Calu3 (cell line): ENCODE measurements around the gene LIF. TPM values are rescaled to one million over a fixed set of nuclear protein-coding genes. Genes with fewer than 3 reads are reported as not detected.

Experiments
- BruUV-seq: library from RNA; stranded (reverse); fragments of 400-500 nt; replicated peaks from 2 replicates; lab custom pipeline; 2021; lab: Mats Ljungman, UMichigan
- CTCF ChIA-PET: fragments of 300-600 bp; sonication (Branson Sonifier 250); formaldehyde crosslinking; loops from one replicate; lab custom pipeline; 2022; ENCODE audit warnings: antibody characterized with exemption; lab: Charles Lee
- DNase-seq: peaks from one replicate; pipeline ENCODE4 v3.0.0; 2022
- H3K27ac Mint-ChIP-seq: one replicate; pipeline ENCODE4 v1.8.0; 2022; ENCODE audit warnings: mixed read lengths; ENCODE audit not compliant: unreplicated experiment
- H3K27me3 Mint-ChIP-seq: one replicate; pipeline ENCODE4 v1.8.0; 2022; ENCODE audit warnings: mixed read lengths; ENCODE audit not compliant: unreplicated experiment
- H3K36me3 Mint-ChIP-seq: one replicate; pipeline ENCODE4 v1.8.0; 2022; ENCODE audit warnings: mild to moderate bottlenecking, moderate library complexity, mixed read lengths; ENCODE audit not compliant: insufficient read depth, unreplicated experiment
- H3K4me1 Mint-ChIP-seq: one replicate; pipeline ENCODE4 v1.8.0; 2022; ENCODE audit warnings: mild to moderate bottlenecking, low read depth, mixed read lengths; ENCODE audit not compliant: unreplicated experiment
- H3K4me3 Mint-ChIP-seq: one replicate; pipeline ENCODE4 v1.8.0; 2022; ENCODE audit warnings: mild to moderate bottlenecking, low read depth, moderate library complexity, mixed read lengths; ENCODE audit not compliant: unreplicated experiment
- H3K9me3 Mint-ChIP-seq: one replicate; pipeline ENCODE4 v1.8.0; 2022; ENCODE audit warnings: low read depth, mixed read lengths; ENCODE audit not compliant: unreplicated experiment
- intact Hi-C: fragments of 100-400 bp; cut with micrococcal nuclease; formaldehyde crosslinking; loops from one replicate; pipeline ENCODE4 v1.10.0; 2022; ENCODE audit not compliant: unreplicated experiment
- total RNA-seq: library from RNA; stranded (reverse); gene quantifications from 2 replicates; pipeline ENCODE4 v1.2.3, GENCODE V29; 2022
- TF ChIP-seq, protein P1 (sequence below): fragments of 200-600 bp; IDR thresholded peaks from one replicate; pipeline ENCODE4 v1.8.0; 2022; ENCODE audit warnings: antibody characterized with exemption; ENCODE audit not compliant: unreplicated experiment

LIF gene
- total RNA-seq, 1 experiment from 2014 or later = 260 TPM

- CTCF ChIA-PET = no interaction called here
- DNase-seq = no peak
- no TSS peak for BruUV-seq
- intact Hi-C loops = no loop called here
- peaks cover 58% of the 10 kb centered on the region for H3K4me1 Mint-ChIP-seq
- H3K27me3 Mint-ChIP-seq = no peaks in the 10 kb centered on the region
- TF ChIP-seq, protein P1, sequence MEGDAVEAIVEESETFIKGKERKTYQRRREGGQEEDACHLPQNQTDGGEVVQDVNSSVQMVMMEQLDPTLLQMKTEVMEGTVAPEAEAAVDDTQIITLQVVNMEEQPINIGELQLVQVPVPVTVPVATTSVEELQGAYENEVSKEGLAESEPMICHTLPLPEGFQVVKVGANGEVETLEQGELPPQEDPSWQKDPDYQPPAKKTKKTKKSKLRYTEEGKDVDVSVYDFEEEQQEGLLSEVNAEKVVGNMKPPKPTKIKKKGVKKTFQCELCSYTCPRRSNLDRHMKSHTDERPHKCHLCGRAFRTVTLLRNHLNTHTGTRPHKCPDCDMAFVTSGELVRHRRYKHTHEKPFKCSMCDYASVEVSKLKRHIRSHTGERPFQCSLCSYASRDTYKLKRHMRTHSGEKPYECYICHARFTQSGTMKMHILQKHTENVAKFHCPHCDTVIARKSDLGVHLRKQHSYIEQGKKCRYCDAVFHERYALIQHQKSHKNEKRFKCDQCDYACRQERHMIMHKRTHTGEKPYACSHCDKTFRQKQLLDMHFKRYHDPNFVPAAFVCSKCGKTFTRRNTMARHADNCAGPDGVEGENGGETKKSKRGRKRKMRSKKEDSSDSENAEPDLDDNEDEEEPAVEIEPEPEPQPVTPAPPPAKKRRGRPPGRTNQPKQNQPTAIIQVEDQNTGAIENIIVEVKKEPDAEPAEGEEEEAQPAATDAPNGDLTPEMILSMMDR = no peak
- peak overlapping the region; percentile 79 for H3K27ac Mint-ChIP-seq
- no peak overlapping the region for H3K4me3 Mint-ChIP-seq
- H3K36me3 Mint-ChIP-seq = peaks cover 24% of the 10 kb centered on the region
- H3K9me3 Mint-ChIP-seq = peaks cover 13% of the 10 kb centered on the region
Measured at GRCh38 chr22:30191040-30191701, 55.4 kb downstream of the LIF start.

DNA sequence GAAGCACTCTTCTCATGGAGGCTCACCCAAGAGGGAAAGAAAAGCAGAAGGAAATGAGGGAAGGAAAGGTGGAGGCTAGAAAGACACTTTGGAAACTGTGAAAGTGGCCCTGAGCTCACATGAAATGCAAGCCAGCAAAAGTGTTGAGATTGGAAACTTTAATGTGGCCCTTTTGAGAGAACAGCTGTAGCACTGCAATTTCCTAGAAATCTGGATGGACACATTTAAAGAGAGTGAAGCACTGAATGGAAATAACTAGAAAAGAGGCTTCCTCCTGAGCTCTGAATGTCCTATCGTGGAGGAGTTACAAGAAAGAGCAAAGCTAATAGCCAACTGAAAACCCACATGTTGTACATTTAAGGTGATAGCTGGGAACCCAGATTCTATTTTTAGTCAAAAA lies 56.0 kb downstream of the LIF start:
- TF ChIP-seq, protein P1 = no peak
- Mint-ChIP-seq H3K4me3 (no peak overlapping the region), H3K36me3 (peaks cover 18% of the 10 kb centered on the region), H3K27me3 (no peaks in the 10 kb centered on the region), H3K9me3 (peaks cover 13% of the 10 kb centered on the region), H3K27ac (peak overlapping the region; percentile 79), H3K4me1 (peaks cover 54% of the 10 kb centered on the region)
- no peak for DNase-seq
- CTCF ChIA-PET = no interaction called here
- intact Hi-C loops = no loop called here
- no TSS peak for BruUV-seq

Other genes starting within 250 kb of the LIF start
- gene HORMAD2, start 166.3 kb downstream of the LIF start, total RNA-seq = not detected in 2 replicates
- not detected in 2 replicates for gene OSM, start 20.1 kb upstream of the LIF start, total RNA-seq
- gene CASTOR1, start 42.7 kb upstream of the LIF start, total RNA-seq = 12.0 and 14.2 TPM in 2 replicates
- 24.5 and 24.8 TPM in 2 replicates for gene TBC1D10A, start 80.2 kb upstream of the LIF start, total RNA-seq
- 181 and 197 TPM in 2 replicates for gene SF3A1, start 110.1 kb upstream of the LIF start, total RNA-seq
- 5.0 and 5.5 TPM in 2 replicates for gene CCDC157, start 110.2 kb upstream of the LIF start, total RNA-seq
- 42.5 and 48.8 TPM in 2 replicates for gene RNF215, start 140.7 kb upstream of the LIF start, total RNA-seq
- 32.1 and 39.1 TPM in 2 replicates for gene SEC14L2, start 150.3 kb upstream of the LIF start, total RNA-seq
- gene MTFP1, start 179.0 kb upstream of the LIF start, total RNA-seq = 30.5 and 33.6 TPM in 2 replicates
- gene SEC14L3, start 225.3 kb upstream of the LIF start, total RNA-seq = not detected in 2 replicates